DMS114 treated with DMSO at 0.1 percent for 48 hours (cell line): ENCODE data around the gene CTU2.

Experiments used
- DNase-seq: peaks from one replicate; lab custom pipeline; 2025; ENCODE audit not compliant: unreplicated experiment; lab: John Stamatoyannopoulos, UW

CTU2 gene

DNA sequence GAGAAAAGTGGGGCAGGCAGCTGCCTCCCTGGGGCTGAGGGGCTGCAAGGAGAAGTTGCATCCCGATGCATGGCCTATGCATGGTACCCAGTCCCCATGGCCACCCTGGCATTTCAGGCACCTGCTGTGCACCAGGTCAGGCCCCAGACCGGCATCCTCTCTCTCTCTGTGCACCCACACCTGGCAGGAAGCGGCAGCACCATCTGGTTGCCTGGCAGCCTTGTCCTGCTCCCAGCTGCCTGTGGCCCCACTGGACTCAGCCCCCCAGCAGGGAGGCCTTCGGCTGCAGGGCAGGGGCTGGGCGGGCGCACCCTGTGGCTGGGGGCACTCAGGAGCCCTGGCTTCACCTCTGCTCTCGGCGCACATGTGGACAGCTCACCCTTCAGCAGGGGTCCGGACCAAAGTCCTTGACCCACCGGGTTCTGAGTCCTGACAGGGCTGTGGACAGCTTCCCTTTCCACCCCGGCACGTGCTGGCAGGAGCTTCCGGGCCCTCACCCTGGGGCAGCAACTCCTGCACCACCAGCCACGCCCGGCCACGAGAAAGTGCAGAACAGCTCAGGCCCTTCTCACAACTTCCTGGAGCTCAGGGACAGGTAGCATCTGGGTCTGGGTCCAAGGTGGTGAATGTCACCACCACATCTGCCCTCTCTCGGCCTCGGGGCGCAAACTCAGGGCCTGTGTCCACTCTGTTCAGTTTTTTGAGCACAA lies 36.7 kb downstream of the CTU2 start:
- no peak for DNase-seq

DNA sequence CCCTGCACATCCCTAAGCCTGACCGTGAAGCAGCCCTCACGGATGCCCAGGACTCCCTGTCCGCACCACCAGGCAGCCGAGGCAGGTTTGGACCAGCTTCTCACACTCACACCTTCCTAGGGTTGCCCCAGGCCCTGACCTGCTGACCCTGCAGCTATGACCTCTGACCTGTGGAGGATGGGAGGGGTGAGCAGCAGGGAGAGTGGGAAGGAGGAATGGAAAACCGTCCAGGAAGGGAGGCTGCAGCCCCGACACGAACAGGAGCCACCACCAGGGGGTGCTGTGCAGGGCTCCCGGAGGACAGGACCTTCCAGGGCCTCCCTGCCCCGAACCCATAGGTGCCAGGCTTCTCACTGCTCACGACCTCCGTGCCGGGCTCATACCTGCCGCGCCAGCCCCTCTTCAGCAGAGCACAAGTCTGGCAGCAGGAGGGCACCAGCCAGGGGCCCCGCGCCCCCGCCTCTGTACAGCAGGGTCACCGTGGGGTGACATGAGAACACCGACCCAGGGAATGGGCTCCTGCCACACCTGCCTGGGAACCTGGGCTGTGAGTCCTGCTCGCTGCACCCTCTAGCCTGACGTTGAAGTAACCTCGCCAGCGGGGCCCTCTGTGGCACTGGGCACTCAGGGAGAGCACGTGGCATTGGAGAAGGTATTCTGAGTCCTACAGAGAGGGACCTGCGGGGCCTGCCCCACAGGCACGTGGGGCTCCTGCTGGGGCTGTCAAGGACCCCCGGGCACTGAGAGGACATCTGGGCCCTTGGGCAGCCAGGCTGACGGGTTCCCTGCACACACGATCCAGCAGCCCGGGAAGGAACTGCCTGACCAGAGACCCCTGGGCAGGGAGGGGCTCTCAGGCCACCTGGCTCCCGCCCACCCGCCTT lies 37.6 kb downstream of the CTU2 start:
- peak; percentile 32 for DNase-seq

- DNase-seq, result no peak
These were observed 38.5 kb downstream of the CTU2 start for GRCh38 chr16:88744577-88745521.

DNA sequence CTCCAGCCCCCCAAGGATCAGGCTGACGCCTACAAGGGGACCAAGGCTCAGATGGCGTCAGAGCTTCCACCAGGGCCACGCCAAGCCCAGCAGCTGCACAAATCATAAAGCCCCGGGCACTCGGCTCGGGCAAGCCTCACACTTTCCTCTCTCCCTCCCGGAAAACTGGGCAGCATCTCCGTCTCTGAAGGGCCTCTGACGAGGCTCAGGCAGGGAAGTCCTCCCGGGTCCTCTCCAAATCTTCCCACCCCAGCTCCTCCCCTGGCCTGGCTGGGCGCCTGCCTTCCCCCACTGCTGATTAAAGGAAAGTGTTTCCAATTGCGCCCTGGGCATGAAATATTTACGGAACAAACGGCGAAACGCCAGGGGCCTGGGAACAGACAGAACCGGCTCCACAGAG lies 40.2 kb downstream of the CTU2 start:
- DNase-seq, result no peak

GRCh38 chr16:88747588-88748301 lies 41.4 kb downstream of the CTU2 start:
- no peak for DNase-seq

- DNase-seq, result no peak
These were observed 42.1 kb downstream of the CTU2 start for GRCh38 chr16:88748364-88748763.

DNA sequence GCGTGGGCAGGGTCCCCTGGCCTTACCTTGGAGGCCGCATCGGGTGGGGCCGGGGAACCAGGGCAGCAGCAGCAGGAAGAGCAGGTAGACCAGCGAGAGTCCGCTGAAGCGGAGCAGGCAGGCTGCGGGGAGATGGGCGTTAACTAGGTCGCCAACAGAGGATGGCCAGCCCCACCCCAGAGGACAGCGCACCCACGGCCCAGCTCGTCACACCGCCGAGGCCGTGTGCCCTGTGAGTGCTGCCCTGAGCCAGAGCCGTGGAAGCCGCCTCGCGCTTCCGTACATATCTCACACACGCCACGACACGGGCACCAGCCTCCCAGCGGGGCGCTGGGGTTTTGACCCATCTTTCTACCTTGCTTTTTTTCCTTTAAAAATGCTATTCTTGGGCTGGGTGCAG lies 43.1 kb downstream of the CTU2 start:
- no peak for DNase-seq

DNA sequence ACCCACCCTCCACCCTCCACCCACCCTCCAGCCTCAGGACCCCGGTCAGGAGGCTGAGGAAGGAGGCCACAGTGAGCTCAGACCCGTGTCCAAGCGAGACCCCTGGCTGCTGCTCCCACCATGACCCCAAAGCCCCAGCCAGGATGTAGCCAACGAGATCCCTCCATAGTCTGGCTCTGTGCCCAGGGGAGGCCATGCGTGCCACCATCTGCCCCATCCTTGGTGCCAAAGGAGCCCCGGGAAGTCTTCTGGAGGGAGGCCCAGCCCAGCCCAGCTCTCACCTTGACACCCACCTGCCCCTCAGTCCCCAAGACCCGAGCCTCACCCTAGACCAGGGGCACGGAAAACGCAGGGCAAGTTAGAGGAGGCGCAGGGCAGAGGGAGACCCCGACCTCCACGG lies 44.6 kb downstream of the CTU2 start:
- DNase-seq, result no peak

DNA sequence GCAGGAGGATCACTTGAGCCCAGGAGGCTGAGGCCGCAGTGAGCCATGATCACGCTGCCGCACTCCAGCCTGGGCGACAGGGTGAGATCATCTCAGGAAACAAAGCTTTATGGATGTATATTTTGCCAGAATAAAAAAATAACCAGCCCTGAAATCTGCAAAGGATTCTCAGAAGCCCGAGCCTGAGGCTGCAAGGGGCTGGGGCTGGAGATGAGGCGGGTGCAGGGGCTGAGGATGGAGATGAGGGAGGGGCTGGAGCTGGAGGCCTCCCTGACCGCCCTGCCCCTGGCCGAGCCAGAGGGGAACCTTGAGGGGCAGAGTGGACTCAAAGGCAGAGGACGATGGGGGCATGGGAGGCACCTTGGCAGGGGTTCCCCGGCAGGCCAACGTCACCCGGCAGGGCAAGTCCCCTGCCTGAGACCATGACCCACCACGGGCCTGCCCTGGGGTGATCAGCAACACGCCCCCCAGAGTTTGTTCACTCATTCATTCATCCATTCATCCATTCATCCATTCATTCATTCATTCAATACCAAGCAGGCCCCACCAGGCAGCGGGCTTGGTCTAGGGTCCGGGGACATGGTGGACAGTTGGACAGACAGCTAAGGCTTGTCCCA lies 46.2 kb downstream of the CTU2 start:
- no peak for DNase-seq

DNA sequence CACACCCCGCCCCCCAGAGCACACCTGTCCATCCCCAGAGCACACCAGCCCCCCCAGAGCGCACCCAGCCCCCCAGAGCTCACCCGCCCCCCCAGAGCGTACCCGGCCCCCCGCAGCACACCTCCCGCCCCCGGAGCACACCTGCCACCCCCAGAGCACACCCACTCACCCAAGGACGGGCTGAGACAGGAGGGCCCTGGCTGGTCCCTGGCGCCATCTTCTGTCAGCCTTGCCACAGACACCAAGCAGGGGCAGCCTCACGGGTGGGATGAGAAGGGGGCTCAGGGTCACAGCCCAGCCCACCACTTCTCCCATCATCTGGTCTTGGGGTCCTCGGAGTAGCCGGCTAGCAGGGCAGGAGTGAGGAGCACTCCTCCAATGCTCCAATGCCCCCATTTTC lies 46.9 kb downstream of the CTU2 start:
- DNase-seq, result no peak

DNA sequence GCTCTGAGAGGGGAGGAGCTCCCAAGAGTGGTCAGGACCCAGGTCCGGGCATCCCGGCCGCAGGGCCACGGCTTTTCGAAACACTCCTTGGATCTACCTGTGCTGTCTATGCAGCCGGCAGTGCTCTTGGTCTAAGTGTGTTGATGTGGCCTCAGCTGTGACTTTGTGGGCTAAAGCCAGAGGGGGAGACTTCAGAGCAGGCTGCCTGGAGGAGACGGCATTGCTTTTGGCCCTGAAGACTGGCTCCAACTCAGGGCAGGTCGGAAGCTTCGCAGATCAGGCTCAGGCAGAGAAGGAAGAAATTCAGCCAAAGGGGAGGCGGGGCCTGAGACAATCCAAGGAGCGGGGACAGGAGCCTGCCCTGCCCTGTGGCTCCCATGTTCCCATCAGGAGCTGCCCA lies 47.3 kb downstream of the CTU2 start:
- no peak for DNase-seq

DNA sequence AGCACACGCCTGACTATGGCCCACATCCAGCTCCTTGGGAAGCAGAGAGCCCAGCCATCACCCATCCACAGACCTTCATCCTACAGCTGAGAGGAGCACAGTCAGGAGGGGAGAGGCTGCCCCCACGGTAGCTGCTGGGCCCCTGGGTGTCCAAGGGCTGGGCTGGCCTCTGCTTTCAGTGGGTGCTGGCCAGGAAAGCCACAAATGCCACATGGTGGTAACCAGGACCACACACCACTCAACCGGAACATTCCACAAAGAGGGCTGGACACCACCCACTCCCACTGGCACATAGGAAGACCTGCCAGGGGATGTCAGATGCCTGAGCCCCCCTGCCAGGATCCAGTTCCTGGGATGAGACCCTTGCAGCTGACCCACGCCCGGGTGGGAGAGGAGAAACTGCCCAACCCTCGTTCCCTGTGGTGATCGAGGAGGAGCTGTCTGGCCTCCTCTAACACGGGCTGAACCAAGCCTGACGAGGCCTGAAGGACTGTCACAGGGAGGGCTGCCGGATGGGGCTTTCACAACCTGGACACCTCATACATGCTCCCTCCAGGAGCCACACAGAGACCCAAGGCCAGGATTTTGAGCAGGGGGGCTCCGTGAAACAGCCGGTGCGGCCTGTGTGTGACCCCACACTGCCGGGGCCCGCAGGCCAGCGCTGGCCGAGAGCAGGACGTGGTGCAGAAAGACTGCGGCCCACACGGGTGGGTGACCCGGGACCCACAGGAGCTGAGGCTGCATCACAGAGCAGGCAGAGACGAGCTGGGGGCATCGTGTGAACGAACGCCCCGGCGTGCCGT lies 48.0 kb downstream of the CTU2 start:
- DNase-seq, result no peak

GRCh38 chr16:88754912-88755744 lies 48.8 kb downstream of the CTU2 start:
- DNase-seq, result peak; percentile 37

DNA sequence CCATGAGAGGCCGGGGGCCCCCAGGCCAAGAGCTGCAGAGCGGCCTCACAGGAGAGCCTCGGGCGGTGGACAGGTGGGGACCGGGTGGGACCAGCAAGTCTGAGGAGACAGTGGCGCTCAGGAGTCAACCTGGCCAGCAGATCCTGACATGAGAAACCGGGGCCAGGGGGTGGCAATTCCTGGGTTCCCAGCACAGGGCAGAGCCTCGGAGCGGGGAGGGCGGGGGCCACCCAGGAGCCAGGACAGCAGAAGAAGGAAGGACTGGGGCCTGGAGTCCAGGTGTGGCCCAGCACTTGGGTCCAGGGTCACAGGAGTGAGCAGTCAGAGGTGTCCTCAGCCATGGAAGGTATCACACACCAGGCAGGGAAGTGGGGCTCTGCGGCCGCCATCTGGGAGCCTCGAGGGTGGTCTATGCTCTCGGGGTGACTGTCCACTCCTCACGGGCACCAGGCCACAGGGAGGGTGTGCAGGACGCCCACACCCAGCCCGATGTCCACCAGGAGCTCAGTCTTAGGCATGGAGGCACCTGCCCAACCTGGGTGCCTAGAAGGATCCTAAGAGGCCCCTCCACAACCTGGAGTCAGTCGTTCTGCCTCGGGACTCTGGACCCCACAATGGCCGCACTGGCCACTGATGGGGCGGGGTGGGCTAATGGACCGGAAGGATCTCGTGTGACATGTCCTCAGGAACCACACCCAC lies 49.6 kb downstream of the CTU2 start:
- no peak for DNase-seq

DNA sequence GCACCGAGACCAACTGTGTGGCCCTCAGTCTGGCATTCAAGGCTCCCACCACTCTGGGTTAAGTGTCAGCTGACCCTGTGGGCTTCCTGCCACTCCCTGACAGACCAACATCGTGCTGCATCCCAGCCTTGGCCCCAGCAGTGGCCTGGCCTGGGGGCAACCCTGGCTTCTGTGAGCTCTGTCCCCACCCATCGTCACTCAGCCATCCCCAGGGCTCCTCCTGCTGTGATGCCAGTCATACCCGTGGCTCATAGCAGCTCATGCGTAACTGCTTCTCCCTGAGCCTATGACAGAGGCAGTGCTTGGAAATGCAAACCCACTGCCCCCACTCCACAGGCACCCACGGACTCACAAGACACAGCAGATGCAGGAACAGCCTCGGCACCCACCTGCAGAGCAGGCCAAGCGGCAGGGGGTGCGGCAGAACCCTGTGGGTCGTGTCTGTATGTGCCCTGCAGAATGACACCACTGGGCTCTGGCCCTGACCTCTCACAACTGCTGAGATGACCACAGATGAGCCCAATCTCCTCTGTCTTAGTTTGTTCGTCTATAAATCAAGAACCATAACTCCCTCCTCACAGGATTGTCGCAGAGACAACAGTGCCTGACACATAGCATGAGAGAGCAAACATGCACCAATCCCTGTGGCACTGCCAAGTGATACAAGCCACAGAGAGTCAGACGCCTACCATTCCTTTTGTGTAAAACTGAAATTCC lies 52.1 kb downstream of the CTU2 start:
- DNase-seq, result no peak

GRCh38 chr16:88758944-88759244 lies 52.6 kb downstream of the CTU2 start:
- DNase-seq, result no peak

- no peak for DNase-seq
These were observed 53.1 kb downstream of the CTU2 start for GRCh38 chr16:88759245-88759975.
